Muscle of leg (tissue), 11 donors: Measurements from ENCODE around the gene AKAP7. TPM values are rescaled to one million over a fixed set of nuclear protein-coding genes. Genes with fewer than 3 reads are reported as not detected.

ENCODE experiments used
- DNase-seq: peaks from one replicate; pipeline ENCODE4 v3.0.0; 2013
- H3K27ac ChIP-seq: one replicate; pipeline ENCODE4 v1.5.1; 2013; ENCODE audit warnings: mild to moderate bottlenecking, low read length, control low read depth
- H3K27me3 ChIP-seq: one replicate; pipeline ENCODE4 v1.6.1; 2013; ENCODE audit warnings: low read length; ENCODE audit not compliant: control insufficient read depth, insufficient read depth
- H3K36me3 ChIP-seq: one replicate; pipeline ENCODE4 v1.6.1; 2013; ENCODE audit warnings: low read length; ENCODE audit not compliant: control insufficient read depth, insufficient read depth
- H3K4me1 ChIP-seq: one replicate; pipeline ENCODE4 v1.6.1; 2013; ENCODE audit warnings: low read length; ENCODE audit not compliant: control insufficient read depth, insufficient read depth
- H3K4me3 ChIP-seq: one replicate; pipeline ENCODE4 v1.5.1; 2013; ENCODE audit warnings: low read length, control low read depth
- H3K9me3 ChIP-seq: replicated peaks from 2 replicates; pipeline ENCODE4 v1.6.1; 2013; ENCODE audit warnings: low read depth, low read length; ENCODE audit not compliant: control insufficient read depth
- WGBS: methylation state at CpG from one replicate; pipeline ENCODE4 v1.1.5; 2013; ENCODE audit warnings: missing lambda C conversion rate; ENCODE audit not compliant: insufficient coverage; 5-methylcytosine and 5-hydroxymethylcytosine counted together
- polyA plus RNA-seq, 8 donors: library from polyadenylated mRNA; unstranded; fragments of 120-200 nt; gene quantifications; one replicate each; pipeline versions ENCODE4 v1.2.1 to v1.2.3, GENCODE V29; 2013; ENCODE audit warnings: inconsistent platforms in 1 of 8, low replicate concordance in 1 of 8; ENCODE audit not compliant: insufficient read length in 8 of 8, insufficient read depth in 1 of 8
- total RNA-seq: library from RNA; stranded (reverse); fragments of 120-200 nt; gene quantifications from one replicate; pipeline ENCODE4 v1.2.4, GENCODE V29; 2013

AKAP7 gene
- total and polyA plus RNA-seq, 9 donors, result 11.0 to 17.5 (median 15.4) TPM

- Histone ChIP-seq H3K4me1 (no peaks in the 10 kb centered on the region), H3K36me3 (no peaks in the 10 kb centered on the region), H3K27ac (no peak overlapping the region), H3K4me3 (no peak overlapping the region), H3K9me3 (no peaks in the 10 kb centered on the region), H3K27me3 (no peaks in the 10 kb centered on the region)
- DNase-seq, result no peak
- WGBS, result 100% methylated on average over 1 of the region's 5 CpGs
These were observed 196.9 kb downstream of the AKAP7 start for GRCh38 chr6:131331873-131332781.

Other genes with a start within 250 kb of the AKAP7 start
- 125 TPM for gene EPB41L2, start 72.2 kb upstream of the AKAP7 start, total RNA-seq
- gene EPB41L2, start 72.2 kb upstream of the AKAP7 start, polyA plus RNA-seq, result 100 to 1,000 TPM; 173 to 243 (median 193) TPM